AG04450 (cell line): ENCODE measurements around the gene MBTPS1. TPM values are rescaled to one million over a fixed set of nuclear protein-coding genes. Genes with fewer than 3 reads are reported as not detected.

ENCODE experiments used
- CTCF ChIA-PET: fragments of 300-600, 350-600 bp; formaldehyde crosslinking; extraction: SDS; loops from one replicate; lab custom pipeline; 2022; ENCODE audit warnings: antibody characterized with exemption, inconsistent platforms; lab: Charles Lee
- POLR2A ChIA-PET: fragments of 350-600 bp; formaldehyde crosslinking; extraction: SDS; loops from one replicate; lab custom pipeline; 2021; ENCODE audit warnings: antibody characterized with exemption, inconsistent platforms; lab: Yijun Ruan, JAX
- DNase-seq: peaks from one replicate; pipeline ENCODE4 v3.0.0-alpha.2; 2011; ENCODE audit warnings: low read depth, low spot score
- H3K27ac ChIP-seq: one replicate; pipeline ENCODE4 v1.5.1; 2012; ENCODE audit warnings: low read depth, low read length, control low read depth
- H3K27me3 ChIP-seq: one replicate; pipeline ENCODE4 v1.6.0; 2012; ENCODE audit warnings: low read length; ENCODE audit not compliant: control insufficient read depth, insufficient read depth
- H3K4me3 ChIP-seq: 2 replicates; pipeline ENCODE4 v1.5.1; 2011; ENCODE audit warnings: mild to moderate bottlenecking, low read depth, low read length, control low read depth
- H3K9me3 ChIP-seq: 2 replicates; pipeline ENCODE4 v1.5.1; 2012; ENCODE audit warnings: low read length; ENCODE audit not compliant: control insufficient read depth, insufficient read depth
- CTCF ChIP-seq: IDR thresholded peaks from 2 replicates; pipeline ENCODE4 v1.5.1; 2011; ENCODE audit warnings: low read depth, low read length, control low read depth, inconsistent platforms
- polyA plus RNA-seq: library from polyadenylated mRNA; depleted of rRNA; stranded (reverse); fragments of >200 nt; gene quantifications from 2 replicates; pipeline ENCODE4 v1.2.3, GENCODE V29; 2011

MBTPS1 gene
- polyA plus RNA-seq, 1 experiment = 116 TPM

- Histone ChIP-seq H3K9me3 (no peaks in the 10 kb centered on the region; the same call in 1 of the 2 replicates), H3K27ac (no peak overlapping the region), H3K27me3 (peaks cover 50% of the 10 kb centered on the region), H3K4me3 (no peak overlapping the region)
- ChIA-PET CTCF (interaction anchor here (1.2 to 1.5 kb wide), 4 partner anchors 18 to 220 kb away, joined by 3 to 8 read pairs (median 4); no protein-coding TSS in a partner anchor), POLR2A (no interaction called here)
- TF ChIP-seq CTCF = no peak
- no peak for DNase-seq
Measured at GRCh38 chr16:84045001-84045817, 71.5 kb downstream of the MBTPS1 start.

- H3K27me3 ChIP-seq = peaks cover 56% of the 10 kb centered on the region
- DNase-seq = no peak
- H3K4me3 ChIP-seq = no peak overlapping the region
- POLR2A ChIA-PET = no interaction called here
- CTCF ChIA-PET = interaction anchor here (1.1 to 2.3 kb wide), 5 partner anchors 19 to 219 kb away, joined by 3 to 8 read pairs (median 4); no protein-coding TSS in a partner anchor
- H3K27ac ChIP-seq = no peak overlapping the region
- H3K9me3 ChIP-seq = no peaks in the 10 kb centered on the region; the same call in 1 of the 2 replicates
- peak; percentile 47 for TF ChIP-seq CTCF
Measured at GRCh38 chr16:84044118-84044488, 72.6 kb downstream of the MBTPS1 start.

- Histone ChIP-seq H3K27ac (no peak overlapping the region), H3K4me3 (no peak overlapping the region), H3K9me3 (no peaks in the 10 kb centered on the region; the same call in 1 of the 2 replicates), H3K27me3 (peaks cover 61% of the 10 kb centered on the region)
- no peak for TF ChIP-seq CTCF
- CTCF ChIA-PET = interaction anchor here (0.6 to 2.3 kb wide), 5 partner anchors 20 to 268 kb away, joined by 3 to 8 read pairs (median 4); no protein-coding TSS in a partner anchor
- DNase-seq = no peak
- POLR2A ChIA-PET = no interaction called here
Measured at GRCh38 chr16:84043486-84044117, 73.1 kb downstream of the MBTPS1 start.

- no peak for TF ChIP-seq CTCF
- no peak for DNase-seq
- no peaks in the 10 kb centered on the region; the same call in 1 of the 2 replicates for H3K9me3 ChIP-seq
- ChIA-PET CTCF (interaction anchor here (0.6 to 2.3 kb wide), 3 partner anchors 23 to 269 kb away, joined by 3 to 8 read pairs (median 4); partner anchors contain the start of gene TAF1C), POLR2A (no interaction called here)
- no peak overlapping the region for H3K4me3 ChIP-seq
- peaks cover 64% of the 10 kb centered on the region for H3K27me3 ChIP-seq
- H3K27ac ChIP-seq = no peak overlapping the region
Measured at GRCh38 chr16:84042879-84043485, 73.8 kb downstream of the MBTPS1 start.
